Activated gamma-delta T cell treated with anti-CD3 and anti-CD28 coated beads, Interleukin-2, amount 50 U/mL, for 16 hours (primary cell): Measurements from ENCODE around the gene IQGAP2.
"Not testable (repeated sequence)": the region's sequence is repeated elsewhere in the genome, so short reads cannot be mapped to it uniquely, and the experiment has no call there.

ENCODE experiments used
- DNase-seq: peaks from one replicate; pipeline ENCODE4 v3.0.0-alpha.2; 2020; ENCODE audit warnings: low read depth

IQGAP2 gene

GRCh38 chr5:76718381-76718832 is 315.3 kb downstream of the IQGAP2 start:
- DNase-seq = no peak

DNA sequence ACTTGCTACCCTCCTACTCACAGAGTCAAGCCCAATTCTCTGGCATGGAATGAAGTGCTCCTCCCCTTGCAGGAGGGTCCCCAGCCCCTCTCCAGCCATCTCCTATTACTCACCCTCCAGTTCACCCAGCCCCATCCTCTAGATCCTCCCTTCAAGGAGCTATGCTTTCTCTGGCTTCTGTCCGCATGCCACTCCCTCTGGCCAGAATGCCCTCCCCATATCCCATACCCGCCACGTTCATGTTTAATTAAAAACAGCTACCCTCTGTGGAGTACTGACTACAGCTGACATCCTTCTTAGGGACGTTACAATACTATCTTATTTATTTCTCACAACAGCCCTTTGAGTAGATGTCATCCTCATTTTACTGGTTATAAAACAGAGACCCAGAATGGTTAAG is 315.8 kb downstream of the IQGAP2 start:
- no peak for DNase-seq

- no peak for DNase-seq
These were observed 318.0 kb downstream of the IQGAP2 start for GRCh38 chr5:76720988-76721569.

- no peak for DNase-seq
These were observed 320.2 kb downstream of the IQGAP2 start for GRCh38 chr5:76723266-76723665.

- no peak for DNase-seq
These were observed 320.8 kb downstream of the IQGAP2 start for GRCh38 chr5:76723906-76724305.

- no peak for DNase-seq
These were observed 321.8 kb downstream of the IQGAP2 start for GRCh38 chr5:76724871-76725270.

DNA sequence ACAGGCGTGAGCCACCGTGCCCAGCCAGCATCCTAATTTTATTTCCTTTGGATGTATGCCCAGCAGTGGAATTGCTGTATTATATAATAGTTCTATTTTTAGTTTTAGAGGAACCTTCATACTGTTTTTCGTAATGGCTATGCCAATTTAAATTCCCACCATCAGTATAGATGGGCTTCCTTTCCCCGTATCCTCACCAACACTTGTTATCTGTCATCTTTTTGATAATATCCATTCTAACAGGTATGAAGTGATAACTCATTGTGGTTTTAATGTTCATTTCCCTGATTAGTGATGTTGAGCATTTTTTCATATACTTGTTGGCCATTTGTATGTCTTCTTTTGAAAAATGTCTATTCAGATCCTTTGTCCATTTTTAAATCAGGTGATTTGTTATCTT is 325.9 kb downstream of the IQGAP2 start:
- no peak for DNase-seq

DNA sequence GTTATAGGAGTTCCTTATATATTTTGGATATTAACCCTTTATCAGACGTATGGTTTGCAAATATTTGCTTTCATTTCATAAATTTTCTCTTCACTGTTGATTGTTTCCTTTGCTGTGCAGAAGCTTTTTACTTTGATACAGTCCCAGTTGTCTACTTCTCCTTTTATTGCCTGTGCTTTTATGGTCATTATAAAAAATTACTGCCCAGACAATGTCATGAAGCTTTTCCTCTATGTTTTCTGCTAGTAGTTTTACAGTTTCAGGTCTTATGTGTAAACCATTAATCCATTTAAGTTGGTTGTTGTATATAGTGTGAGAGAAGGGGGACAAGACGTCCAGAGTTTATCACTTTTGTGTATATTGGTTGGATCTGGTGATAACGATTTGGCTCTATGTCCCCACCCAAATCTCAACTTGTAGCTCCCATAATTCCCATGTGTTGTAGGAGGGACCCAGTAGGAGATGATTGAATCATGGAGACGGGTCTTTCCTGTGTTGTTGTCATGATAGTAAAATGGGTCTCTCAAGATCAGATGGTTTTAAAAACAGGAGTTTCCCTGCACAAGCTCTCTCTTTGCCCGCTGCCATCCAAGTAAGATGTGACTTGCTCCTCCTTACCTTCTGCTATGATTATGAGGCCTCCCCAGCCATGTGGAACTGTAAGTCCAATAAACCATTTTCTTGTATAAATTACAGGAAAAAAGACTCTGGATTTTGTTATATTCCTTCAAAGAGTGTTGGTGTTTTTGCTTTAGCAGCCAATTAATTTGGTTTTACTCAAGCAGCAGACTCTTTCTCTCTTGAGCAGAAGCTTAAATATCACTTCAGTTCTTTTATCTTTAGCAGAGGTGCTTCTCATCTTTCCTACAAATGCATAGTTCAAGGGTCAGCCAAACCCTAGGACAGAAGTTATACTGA is 326.5 kb downstream of the IQGAP2 start:
- DNase-seq = no peak

GRCh38 chr5:76732405-76733048 is 329.4 kb downstream of the IQGAP2 start:
- no peak for DNase-seq

GRCh38 chr5:76733049-76733417 is 329.9 kb downstream of the IQGAP2 start:
- DNase-seq = peak; percentile 46

DNA sequence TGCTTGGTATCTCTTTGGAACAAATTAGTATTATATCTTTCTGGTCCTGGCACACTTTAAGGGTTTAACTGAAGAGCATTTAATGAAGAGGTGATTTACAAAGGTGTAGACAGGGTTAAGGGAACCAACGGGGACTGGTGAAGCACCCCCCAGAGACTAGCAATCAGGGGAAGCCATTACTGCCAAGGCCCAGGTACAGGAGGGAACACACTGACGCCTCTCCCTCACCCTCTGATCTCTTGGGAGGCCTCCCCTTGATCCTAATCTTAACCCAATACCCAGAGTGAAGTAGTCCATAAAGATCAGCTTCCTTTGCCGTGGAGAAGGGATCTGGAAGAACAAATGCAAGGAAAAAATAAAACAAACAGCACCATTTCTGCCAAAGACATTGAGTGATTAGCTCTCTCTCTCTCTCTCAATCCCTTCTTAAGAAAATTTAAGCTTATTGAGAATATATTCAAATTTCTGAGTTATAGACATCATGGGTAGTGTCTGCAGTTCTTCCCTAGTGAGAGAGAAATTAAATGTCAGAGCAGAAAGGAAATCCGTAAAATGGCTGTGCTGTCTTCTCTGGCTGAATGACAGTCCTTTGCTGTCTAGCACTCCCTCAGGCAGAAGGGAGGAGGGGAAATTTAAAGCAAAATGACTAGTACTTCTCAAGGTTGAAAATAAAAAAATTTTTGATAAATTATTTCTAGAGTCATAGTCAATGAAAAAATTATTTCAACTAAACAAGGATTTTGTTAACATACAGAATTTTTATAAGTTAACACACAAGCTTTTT is 332.9 kb downstream of the IQGAP2 start:
- no peak for DNase-seq

DNA sequence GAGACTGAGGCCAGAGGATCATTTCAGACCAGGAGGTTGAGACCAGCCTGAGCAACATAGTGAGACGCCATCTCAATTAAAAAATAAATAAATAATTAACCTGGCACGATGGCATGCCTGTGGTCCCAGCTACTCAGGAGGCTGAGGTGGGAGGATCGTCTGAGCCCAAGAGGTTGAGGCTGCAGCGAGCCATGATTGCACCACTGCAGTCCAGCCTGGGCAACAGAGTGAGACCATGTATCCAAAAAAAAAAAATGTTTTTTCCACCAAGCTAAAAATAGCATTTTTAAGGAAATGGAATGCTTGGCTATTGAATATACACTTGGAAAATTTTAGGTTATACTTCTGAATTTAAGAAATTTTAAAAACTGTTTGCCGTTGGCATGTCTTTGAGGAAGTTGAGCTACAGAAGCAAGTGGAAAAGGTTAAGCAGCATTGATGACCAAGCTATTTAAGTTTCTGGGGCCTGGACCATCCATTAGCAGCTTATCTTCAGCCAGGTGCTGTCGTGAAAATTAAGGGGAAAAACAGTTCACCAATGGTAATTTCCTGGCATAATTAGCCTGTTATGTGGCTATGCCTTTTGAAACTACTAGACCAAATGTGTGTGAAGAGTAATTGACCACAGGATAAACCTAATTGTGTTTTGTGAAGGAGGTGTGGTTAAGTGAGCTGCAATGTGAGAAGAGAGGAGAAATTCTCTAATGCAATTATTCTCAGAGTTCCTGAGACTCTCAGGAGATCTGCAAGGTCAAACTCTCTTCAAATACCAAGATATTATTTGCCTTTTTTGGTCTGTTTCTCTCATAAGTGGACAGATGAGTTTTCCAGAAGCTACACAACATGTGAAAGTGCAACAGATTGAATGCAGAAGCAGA is 333.8 kb downstream of the IQGAP2 start:
- no peak for DNase-seq

DNA sequence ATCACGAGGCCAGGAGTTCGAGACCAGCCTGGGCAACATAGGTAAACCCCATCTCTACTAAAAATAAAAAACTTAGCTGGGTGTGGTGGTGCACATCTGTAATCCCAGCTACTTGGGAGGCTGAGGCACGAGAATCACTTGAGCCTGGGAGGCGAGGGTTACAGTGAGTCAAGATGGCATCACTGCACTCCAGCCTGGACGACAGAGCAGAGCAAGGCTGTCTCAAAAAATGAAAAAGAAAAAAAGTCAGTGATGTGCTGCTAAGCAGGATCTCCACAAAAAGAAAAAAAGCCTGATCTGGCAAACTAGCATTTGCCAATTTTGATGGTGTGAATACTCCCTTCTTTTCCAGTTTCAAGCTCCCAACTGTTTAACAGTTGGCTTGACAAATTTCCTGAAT is 334.8 kb downstream of the IQGAP2 start:
- DNase-seq = no peak

DNA sequence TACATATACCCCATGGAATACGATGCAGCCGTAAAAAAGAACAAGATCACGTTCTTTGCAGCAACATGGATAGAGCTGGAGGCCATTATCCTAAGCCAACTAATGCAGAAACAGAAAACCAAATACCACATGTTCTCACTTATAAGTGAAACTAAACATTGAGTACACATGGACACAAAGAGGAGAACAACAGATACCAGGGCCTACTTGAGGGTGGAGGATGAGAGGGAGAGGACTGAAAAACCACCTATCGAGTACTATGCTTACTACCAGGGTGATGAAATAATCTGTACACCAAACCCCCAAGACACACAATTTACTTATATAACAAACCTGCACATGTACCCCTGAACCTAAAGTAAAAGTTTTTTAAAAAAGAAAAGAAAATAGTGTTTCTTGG is 338.4 kb downstream of the IQGAP2 start:
- not testable (repeated sequence) for DNase-seq

DNA sequence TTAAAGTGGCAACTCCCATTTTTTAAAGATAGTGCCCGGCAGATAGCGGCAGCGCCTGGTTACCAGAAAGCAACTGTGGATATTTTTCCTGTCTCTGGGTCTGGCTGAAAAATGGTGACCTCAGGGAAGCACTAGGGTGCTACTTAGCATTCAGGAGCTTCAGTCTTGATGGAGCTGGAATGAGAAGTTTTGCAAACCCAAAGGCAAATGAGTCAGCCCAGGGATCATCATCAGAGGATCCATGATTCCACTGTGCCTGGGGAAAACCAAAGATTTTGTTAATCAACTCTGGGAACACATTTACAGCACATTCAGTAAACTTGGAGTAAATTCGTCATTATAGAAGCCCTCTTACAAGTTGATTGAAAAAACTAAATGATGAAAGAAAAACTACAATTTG is 339.5 kb downstream of the IQGAP2 start:
- no peak for DNase-seq

GRCh38 chr5:76744632-76745031 is 341.5 kb downstream of the IQGAP2 start:
- no peak for DNase-seq

- no peak for DNase-seq
These were observed 342.6 kb downstream of the IQGAP2 start for GRCh38 chr5:76745670-76746069.

DNA sequence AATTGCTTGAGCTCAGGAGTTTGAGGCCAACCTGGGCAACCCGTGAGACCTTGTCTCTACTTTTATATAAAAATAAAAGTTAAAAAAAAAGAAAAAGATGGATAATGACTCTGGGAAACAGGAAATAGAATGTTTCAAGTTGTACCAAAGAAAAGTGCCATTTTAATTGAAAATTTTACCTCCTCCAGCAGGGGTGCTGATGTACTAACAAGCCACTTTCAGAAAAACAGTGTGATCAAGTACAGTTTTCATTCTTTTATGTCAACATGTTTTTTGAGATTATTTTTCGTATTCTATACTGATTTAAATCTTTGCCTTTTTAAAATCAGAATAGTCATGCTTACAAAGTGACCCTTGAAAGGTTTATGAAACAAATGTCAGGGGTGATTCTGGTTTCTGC is 343.6 kb downstream of the IQGAP2 start:
- no peak for DNase-seq

- no peak for DNase-seq
These were observed 344.6 kb downstream of the IQGAP2 start for GRCh38 chr5:76747706-76748105.

GRCh38 chr5:76751291-76751690 is 348.2 kb downstream of the IQGAP2 start:
- no peak for DNase-seq

DNA sequence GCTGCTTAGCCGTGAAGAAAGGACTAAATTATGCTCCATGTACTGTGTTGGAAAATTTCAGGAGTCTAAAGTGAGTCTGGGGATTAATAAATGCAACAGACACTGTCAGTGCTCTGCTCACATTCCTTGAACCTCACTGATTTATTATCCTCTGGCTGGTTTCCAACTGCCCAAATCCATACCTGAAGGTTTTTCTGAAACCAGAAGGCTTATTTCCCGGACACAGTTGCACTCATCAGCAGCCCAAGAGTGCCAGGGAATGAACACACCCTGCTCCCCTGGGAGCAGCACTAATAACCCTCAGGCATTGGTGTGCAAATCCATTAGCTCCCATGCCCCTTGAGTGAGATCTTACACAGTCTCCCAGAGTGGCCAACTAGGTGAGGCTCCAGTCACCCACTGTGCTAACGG is 351.6 kb downstream of the IQGAP2 start:
- DNase-seq = no peak
